Measurements from ENCODE around the gene TMC8. TPM values are rescaled to one million over a fixed set of nuclear protein-coding genes. Genes with fewer than 3 reads are reported as not detected.

Gene TMC8
- total and polyA plus RNA-seq, 2 of the 8 experiments (the other 6 are each of a cell fraction or from before 2014, with no cell fraction given): 1.00 to 2.8 TPM

- no peak for TF ChIP-seq CBX5 (IDR thresholded peaks at IDR 0.05; ENCODE audit: low read depth, low read length)
- TF ChIP-seq SIRT6 (IDR thresholded peaks at IDR 0.05; ENCODE audit: low read length): no peak
- TF ChIP-seq SIX5 (IDR thresholded peaks at IDR 0.05; ENCODE audit: low read depth, low read length): no peak
- no peak for TF ChIP-seq MAX (IDR thresholded peaks at IDR 0.05)
- TF ChIP-seq SIN3A (conservative IDR thresholded peaks at IDR 0.05 in 1 of 2, IDR thresholded peaks at IDR 0.05 in 1 of 2; ENCODE audit: low read depth in 1 of 2, low read length in 2 of 2): no peak
- no peak for TF ChIP-seq CHD1 (IDR thresholded peaks at IDR 0.05; ENCODE audit: low read depth, low read length)
- TF ChIP-seq BCL11A (IDR thresholded peaks at IDR 0.05; ENCODE audit: low read depth in 2 of 2, low read length in 2 of 2): no peak
- TF ChIP-seq POLR2AphosphoS5 (IDR thresholded peaks at IDR 0.05; ENCODE audit: low read depth, low read length): no peak
Measured at GRCh38 chr17:78122931-78123249, 7.7 kb upstream of the TMC8 start (continued).

Measured in H1 (cell line).